ENCODE results near the gene ARID1B.

The ARID1B gene

GRCh38 chr6:156794546-156795354 is 17.6 kb downstream of the ARID1B start:
- DNase-seq = peak; percentile 46

DNA sequence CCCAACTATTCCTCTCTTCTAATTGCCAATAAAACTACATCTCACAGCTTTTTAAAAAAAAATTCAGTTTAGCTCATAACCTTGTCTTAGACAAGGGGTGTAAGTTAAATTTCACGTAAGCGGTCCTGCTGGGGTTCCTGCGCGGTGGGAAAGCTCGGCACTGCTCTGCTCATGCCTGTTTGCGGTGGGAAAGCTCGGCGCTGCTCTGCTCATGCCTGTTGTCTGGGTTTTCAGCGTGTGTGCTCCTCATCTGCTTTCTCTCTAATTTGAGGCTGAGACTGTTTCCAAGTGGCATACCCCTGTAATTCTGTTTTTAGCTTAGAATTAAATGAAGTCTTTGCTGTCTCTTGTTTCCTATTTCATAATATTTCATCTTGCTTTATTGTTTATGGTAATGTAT is 18.6 kb downstream of the ARID1B start:
- DNase-seq = no peak

DNA sequence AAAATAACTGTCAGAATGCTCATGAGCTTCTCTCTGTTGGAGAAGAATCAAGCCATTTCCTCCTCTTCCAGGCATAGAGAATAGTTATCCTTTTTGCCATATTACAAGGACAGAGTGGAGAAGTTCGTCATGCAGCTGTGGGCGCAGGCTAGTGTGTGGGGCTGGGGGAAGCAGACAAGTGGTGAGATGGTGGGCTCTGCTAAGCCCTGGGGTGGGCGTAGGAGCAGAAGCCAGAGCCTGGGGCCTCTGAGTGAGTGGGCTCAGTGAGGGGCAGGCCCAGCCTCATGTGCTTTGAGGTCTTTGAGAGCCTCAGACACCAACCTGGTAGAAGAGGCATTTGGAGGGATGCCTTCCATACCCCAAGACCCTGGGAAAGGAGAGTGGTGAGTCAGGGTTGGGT is 19.4 kb downstream of the ARID1B start:
- no peak for DNase-seq

DNA sequence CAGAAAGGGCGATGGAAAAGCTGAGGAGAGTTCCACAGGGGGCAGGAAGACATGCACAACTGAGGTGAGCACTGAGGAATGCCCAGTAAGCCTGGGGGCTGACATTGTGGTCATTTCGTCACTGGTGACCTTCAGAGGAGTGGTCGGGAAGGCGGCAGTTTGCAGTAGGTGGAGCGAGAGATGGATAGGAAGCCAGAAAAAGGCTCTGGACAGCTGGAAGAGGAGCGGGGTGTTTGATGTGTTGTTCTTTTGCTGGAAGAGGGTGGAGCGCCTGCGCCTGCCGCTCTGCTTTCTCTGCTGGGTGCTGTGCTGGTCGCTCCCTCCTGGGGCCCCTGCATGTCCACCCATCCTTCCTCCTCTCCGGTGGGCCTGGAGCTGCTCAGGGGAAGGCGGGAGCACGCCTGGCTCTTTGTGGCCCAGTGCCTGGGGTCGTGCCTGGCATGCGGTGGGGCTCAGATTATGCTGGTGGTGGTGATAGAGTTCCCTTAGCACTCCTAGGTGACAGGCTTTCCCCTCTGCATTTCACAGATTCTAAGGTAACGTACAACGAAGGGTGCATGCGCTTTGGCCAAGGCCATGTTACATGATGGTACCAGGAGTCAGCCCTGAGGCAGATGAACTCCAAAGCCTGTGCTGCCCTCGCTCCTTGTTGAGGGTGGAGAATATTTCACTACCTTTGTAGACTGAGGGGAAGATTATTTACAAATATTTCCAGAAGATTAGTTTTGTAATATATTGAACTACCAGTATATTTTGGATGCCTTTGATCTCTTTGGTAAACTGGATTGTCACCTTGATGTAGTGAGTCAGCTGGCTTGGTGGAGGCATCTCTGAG is 20.9 kb downstream of the ARID1B start:
- DNase-seq = no peak

GRCh38 chr6:156801712-156802111 is 24.5 kb downstream of the ARID1B start:
- DNase-seq = no peak

DNA sequence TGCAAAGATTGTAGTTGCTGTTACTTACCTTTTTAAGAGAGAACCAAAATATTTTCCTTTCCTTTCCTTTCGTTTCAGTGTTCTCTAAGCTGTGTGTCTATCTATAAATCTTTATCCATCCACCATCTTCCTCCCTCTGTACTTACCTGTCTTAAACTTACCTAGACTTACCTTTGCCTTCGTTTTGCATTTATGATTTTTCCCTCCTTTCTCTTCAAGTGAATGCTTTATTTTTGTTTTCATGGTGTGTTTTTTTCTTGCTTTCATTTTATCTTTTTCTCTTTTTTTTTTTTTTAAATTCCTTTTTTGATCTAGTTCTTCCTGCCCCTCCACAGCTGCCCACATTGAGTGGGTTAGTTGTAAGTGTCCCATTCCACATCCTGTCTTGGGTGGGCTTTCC is 26.2 kb downstream of the ARID1B start:
- DNase-seq = no peak

DNA sequence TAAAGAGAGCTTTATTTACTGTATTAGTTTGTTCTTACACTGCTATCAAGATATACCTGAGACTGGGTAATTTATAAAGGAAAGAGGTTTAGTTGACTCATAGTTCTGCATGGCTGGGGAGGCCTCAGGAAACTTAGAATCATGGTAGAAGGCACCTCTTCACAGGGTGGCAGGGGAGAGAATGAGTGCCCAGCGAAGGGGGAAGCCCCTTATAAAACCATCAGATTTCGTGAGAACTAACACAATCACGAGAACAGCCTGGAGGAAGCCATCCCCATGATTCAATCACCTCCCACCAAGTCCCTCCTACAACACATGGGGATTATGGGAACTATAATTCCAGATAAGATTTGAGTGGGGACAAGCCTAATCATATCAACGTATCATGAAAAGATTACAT is 27.2 kb downstream of the ARID1B start:
- peak; percentile 37 for DNase-seq

GRCh38 chr6:156806155-156806554 is 29.0 kb downstream of the ARID1B start:
- DNase-seq = no peak

GRCh38 chr6:156807028-156807427 is 29.9 kb downstream of the ARID1B start:
- no peak for DNase-seq

DNA sequence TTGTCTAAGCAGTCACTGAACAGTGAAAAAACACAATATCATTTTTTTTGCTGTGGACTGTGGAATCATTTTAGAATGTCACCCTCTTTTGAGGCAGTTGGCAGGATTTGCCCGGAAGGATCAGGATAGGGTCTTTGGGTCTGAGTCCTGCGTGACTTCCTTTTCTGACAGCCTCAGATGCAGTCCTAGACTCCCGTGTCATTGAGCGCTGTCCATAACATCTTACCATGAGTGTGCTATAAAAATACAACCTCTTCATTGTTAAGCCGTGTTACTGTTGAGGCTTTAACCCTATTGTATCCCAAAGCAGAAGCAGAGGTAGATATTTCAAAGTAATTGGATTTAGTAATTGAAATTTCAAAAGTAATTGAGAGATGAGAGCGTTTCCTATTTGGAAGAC is 30.6 kb downstream of the ARID1B start:
- DNase-seq = no peak

DNA sequence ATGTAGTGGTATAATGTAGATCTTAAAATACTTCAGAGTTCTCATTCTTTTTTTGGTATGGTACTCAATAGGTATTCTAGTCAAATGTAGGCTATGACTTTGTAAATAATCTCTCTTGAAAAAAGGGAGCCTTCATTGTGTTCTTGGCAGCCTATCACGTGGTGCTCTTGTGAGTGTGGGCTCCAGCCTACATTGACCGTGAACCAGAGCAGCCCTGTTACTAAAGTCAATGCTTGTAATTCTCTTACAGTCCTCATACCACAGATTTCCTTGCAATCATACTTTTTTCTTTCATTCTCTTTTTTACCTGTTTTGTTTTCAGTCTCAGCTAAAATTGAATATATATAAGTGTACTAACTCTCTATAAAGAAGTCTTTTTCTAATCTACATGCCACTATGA is 31.1 kb downstream of the ARID1B start:
- DNase-seq = no peak

DNA sequence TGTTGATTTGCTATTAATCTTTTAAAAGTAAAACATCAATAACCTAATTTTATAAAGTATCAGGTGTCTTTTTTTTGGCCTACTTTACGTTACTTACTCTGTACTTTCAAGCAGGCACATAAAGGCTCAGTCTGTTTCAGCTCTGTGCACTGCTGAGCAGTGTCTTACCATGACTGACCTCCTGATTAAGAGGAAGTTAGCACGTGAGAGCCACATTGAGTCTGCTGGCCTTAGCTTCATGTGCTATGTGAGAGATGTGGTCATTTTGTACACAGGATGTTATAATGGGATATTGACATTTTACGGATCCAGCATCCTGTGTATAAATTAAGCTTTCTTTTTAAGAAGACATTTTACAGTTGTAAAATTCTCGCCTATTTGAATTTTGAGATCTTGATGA is 31.9 kb downstream of the ARID1B start:
- DNase-seq = no peak

- no peak for DNase-seq
These were observed 32.4 kb downstream of the ARID1B start for GRCh38 chr6:156809446-156810178.

DNA sequence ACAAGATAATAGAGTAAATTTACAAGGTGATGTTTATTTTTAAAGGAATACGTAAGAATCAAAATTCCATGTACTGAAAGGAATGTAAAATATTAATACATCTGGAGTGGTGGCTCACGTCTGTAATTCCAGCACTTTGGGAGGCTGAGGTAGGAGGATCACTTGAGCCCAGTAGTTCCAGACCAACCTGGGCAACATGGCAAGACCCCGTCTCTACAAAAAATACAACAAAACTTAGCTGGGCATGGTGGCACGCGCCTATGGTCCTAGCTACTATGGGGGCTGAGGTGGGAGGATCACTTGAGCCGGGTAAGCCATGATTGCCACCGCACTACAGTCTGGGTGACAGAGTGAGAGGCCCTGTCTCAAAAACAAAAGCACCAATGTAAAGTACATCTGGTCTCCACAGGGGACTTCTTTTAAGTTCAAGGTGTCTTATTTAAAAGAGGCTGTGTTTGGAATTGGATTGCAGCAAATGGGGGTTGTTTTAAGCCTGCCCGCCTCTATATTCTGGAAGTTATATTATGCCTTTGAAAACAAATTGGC is 36.9 kb downstream of the ARID1B start:
- DNase-seq = no peak

- DNase-seq = no peak
These were observed 39.3 kb downstream of the ARID1B start for GRCh38 chr6:156816505-156816904.

GRCh38 chr6:156820089-156820798 is 43.1 kb downstream of the ARID1B start:
- no peak for DNase-seq

DNA sequence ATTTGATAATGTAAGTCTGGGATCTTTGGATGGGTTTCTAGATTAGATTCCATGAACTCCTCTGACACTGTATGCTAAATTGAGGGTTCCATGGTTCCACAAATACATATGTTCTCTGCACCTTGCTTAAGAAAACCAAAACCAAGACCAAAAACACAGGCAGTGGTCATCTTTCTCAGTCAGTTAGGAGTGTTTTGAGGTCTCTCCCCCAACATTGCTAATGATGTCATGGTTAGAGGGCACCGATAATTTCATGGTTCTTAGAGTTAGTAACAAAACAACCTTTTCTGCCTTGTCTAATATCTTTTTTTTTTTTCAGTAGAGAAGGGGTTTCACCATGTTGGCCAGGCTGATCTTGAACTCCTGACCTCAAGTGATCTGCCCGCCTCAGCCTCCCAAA is 44.5 kb downstream of the ARID1B start:
- DNase-seq = no peak

DNA sequence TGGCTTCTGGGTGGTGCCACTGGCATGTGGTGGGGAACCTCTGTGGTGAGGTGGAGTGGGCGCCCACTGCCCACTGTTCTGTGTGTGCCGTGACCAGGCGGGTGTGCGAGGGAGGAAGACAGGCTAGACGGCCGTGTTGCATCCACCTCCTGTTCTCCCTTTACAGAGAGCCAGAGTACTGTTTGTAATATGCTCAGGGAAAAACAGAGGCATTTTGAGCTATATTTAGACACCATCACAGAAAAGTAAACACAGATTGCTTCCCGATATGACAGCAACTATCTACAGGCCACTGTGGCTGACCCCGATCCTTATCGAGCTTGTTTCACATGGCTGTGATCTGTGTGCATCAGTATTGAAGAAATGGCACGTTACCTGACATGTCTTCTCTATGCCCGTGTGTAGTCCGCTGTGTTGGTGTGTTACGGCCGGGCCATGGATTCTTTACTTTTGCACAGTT is 45.6 kb downstream of the ARID1B start:
- no peak for DNase-seq

GRCh38 chr6:156824142-156824541 is 47.0 kb downstream of the ARID1B start:
- DNase-seq = no peak

DNA sequence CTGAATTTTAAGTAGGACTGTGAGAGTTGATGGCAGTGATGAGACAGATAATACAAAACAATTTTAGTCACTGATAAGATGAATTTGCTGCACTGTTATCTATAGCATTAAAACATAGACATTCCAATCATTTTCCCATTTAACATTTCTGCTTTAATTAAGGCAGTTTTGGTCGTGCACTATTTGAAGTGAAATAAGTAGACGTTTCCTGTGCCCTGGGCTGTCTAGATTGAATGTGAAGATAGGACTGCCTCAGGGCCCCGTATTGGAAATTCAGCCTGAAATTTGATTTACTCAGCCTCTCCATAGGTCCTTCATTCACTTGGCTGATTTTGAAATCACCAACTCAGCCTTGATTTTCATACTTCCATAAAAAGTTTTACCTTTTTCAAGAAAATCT is 48.3 kb downstream of the ARID1B start:
- DNase-seq = no peak

- no peak for DNase-seq
These were observed 49.2 kb downstream of the ARID1B start for GRCh38 chr6:156826290-156826955.

DNA sequence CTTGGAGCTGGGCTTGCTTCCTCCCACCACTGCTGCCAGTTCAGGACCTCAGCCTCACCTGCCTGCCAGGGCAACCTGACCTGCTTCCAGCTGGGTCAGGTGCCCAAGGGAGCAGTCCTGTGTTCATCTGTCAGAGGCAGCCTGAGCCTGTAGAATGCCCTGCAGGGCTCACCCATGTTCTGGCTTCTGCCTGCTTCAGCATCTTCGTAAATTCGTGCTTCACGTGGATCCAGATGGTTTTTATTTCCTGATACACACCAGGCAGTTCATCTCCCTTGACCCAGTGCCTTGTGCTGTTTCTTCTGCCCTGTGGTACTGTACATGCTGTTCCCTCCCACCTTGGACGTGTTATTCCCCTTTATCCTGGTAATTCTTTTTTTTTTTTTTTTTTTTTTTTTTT is 50.2 kb downstream of the ARID1B start:
- no peak for DNase-seq
